GM18505 (cell line): ENCODE measurements around the gene CD63.

Source experiments
- ATAC-seq: cut with Tn5 transposase; IDR thresholded peaks from one replicate; pipeline ENCODE4 v1.9.1; 2021; ENCODE audit not compliant: unreplicated experiment
- POLR2A ChIP-seq: IDR thresholded peaks from 4 replicates; pipeline ENCODE4 v1.6.1; 2011; ENCODE audit warnings: borderline replicate concordance; ENCODE audit not compliant: insufficient read depth, insufficient read length; ENCODE audit errors: extremely low read depth

The CD63 gene

GRCh38 chr12:55733021-55733555 is 4.3 kb upstream of the CD63 start:
- no peak for ATAC-seq
- TF ChIP-seq POLR2A, result no peak

- no peak for TF ChIP-seq POLR2A
- ATAC-seq, result no peak
Observed at GRCh38 chr12:55732288-55732687, 3.5 kb upstream of the CD63 start.

DNA sequence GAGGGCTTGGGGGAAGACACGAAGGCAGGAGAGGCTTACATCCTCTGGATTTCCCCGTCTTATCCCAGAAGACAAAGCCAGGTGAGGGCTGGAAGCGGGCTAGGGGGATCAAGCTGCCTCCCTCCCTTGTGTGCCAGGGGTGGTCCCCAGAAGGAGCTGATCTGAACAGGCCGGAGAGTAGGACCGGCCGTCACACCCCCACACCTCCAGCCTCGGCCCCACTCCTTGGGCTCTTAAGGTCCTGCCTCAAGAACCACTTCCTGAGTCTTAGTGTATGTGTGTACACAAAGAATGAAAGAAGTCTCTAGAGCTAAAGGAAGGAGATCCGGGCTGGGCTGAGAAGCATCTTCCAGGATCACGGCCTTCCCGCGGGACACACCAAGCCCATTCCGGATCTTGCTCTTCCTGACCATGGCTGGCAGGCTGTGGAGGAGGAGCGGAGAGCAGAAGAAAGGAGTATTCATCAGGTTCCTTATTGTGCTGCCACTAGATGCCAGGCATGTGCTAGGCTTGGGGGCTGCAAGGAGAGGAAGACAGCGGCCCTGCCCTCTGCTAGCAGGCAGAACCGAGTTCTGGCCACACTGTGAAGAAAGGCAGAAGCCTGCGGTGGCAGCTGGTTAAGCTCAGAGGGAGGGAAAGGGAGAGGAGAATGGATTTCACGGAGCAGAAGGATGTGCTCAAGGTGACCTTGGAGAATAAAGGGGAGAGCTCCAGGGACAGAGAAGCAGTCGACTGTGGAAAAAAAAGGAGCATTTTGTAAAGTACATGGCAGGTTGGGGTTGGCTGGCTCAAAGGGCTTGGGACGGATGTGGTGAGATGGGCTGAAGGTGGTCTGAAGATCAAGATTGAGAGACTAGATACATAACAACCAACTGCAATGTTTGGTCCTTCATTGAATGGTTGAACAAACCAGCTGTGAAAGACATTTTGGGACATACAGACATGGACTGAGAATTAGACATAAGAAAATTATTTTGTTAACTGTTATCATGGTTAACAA is 1.3 kb upstream of the CD63 start:
- peak; percentile 43 for ATAC-seq

DNA sequence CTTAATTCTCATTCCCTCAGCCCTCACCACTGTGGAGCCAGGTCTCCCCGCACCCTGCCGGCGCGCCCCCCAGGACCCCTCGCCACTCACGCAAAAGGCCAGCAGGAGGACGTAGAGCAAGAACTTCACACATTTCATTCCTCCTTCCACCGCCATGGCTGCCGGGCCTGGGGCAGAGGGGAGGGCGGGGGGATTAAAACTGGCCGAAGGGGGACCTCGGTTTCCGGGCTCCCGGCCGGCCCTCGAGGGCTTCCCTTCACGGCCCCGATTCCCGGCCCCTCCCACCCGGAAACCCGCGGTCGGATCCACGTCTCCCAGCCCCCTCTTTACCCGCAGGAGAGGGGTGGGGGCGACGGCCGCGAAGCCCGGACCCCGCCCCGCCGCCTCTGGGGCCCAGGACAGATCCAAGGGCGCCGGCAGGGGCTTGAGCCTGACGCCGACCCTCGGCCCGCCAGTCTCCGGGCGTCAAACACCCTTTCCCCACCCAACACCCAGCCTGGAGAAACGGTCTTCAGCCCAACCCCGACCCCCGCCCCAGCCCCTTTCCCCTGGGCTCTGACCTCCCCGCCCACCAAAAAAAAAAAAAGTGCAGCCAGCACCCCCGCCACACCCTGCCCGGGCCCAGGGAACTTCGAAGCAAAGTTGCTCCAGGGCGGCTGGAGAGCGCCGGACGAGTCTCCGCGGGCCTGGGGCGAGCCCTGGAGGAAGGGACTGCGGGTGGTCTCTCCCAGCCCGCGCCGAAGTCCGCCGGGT is 447 bp downstream of the CD63 start:
- TF ChIP-seq POLR2A, result no peak
- peak; percentile 7 for ATAC-seq

More for the DNA sequence above, 1.3 kb upstream of the CD63 start:
- TF ChIP-seq POLR2A, result no peak

DNA sequence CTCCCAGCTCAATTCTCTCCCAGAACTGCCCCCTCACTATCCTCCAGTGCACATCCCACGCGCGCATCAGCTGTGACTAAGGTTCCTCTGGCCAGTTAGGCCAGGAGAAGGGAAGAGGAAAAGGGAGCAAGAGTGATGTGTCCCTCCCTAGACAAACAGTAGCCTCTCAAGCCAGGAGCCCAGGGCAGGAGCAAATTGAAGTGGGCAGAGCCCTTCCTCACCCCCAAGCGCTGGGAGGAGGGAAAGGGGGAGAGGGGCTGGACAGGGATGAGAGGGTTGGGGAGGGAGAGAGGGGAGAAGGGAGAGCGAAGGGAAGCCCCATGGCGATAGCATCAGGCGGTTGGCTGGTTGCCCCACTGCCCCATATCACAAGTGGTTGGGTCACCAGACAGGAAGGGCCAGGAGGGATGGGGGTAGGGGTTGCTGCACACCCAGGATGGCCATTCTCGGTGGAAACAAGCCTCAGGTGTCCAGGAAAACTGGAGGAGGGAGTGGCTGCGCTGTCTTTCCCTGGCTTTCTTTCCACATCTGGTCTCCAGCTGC is 1.1 kb downstream of the CD63 start:
- no peak for TF ChIP-seq POLR2A
- ATAC-seq, result no peak

DNA sequence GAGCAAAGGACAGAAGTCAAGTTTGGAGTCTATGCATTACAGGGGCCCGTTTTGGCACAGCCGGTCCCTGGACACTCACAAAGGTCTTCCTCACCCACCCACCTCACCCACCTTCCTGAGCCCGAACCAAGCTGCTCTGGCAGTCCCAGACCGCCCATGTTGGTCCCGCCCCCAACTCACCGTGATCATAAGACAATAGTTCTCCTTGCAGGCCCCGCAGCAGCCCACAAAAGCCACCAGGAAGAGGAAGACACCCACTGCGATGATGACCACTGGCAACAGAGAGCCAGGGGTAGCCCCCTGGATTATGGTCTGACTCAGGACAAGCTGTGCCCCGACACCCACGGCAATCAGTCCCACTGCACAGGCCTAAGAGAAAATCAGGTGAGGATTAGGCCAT is 1.8 kb downstream of the CD63 start:
- ATAC-seq, result no peak
- no peak for TF ChIP-seq POLR2A

DNA sequence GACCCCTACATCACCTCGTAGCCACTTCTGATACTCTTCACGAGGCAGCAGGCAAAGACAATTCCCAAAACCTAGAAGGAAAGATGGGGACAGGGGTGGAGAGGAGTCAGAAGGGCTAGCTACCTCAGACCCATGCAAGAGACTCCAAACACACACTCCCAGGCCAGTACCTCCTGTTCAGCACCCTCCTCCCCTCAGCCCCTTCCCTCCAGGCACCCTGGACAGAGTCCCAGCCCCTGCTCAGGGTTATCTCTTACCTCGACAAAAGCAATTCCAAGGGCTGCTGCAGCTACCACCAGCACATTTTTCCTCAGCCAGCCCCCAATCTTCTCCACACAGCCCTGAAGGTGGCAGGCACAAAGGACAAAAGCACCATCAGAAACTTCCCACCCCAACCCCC is 3.3 kb downstream of the CD63 start:
- no peak for ATAC-seq
- TF ChIP-seq POLR2A, result no peak

DNA sequence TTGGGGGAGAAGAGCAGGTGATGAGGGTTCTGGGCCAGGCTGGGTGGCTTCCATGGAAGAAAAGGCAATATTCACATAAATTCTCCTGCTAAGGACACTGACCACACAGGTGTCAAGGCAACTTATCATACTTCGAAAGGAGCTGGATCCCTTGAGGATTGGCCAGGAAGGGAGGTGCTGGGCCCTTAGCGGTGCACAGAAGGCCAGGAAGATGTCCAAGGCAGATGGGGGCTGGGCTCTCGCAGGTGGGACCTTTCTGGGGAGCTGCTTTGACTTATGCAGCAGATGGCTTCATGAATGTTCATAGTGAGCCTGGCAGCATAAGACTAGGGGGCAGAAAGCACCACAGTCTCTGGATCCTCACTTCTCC is 3.9 kb downstream of the CD63 start:
- TF ChIP-seq POLR2A, result no peak
- no peak for ATAC-seq

GRCh38 chr12:55724226-55724939 is 4.4 kb downstream of the CD63 start:
- TF ChIP-seq POLR2A, result no peak
- no peak for ATAC-seq

GRCh38 chr12:55723516-55724225 is 5.1 kb downstream of the CD63 start:
- ATAC-seq, result no peak
- TF ChIP-seq POLR2A, result no peak

- TF ChIP-seq POLR2A, result no peak
- no peak for ATAC-seq
Observed at GRCh38 chr12:55722948-55723347, 5.9 kb downstream of the CD63 start.

GRCh38 chr12:55721601-55722213 is 7.1 kb downstream of the CD63 start:
- ATAC-seq, result no peak
- TF ChIP-seq POLR2A, result no peak
